ENCODE measurements around the gene LRRN2. TPM values are rescaled to one million over a fixed set of nuclear protein-coding genes. Genes with fewer than 3 reads are reported as not detected.

Gene LRRN2
- total and polyA plus RNA-seq, 2 of the 8 experiments (the other 6 are each of a cell fraction or from before 2014, with no cell fraction given): 1.8 to 2.3 TPM

DNA sequence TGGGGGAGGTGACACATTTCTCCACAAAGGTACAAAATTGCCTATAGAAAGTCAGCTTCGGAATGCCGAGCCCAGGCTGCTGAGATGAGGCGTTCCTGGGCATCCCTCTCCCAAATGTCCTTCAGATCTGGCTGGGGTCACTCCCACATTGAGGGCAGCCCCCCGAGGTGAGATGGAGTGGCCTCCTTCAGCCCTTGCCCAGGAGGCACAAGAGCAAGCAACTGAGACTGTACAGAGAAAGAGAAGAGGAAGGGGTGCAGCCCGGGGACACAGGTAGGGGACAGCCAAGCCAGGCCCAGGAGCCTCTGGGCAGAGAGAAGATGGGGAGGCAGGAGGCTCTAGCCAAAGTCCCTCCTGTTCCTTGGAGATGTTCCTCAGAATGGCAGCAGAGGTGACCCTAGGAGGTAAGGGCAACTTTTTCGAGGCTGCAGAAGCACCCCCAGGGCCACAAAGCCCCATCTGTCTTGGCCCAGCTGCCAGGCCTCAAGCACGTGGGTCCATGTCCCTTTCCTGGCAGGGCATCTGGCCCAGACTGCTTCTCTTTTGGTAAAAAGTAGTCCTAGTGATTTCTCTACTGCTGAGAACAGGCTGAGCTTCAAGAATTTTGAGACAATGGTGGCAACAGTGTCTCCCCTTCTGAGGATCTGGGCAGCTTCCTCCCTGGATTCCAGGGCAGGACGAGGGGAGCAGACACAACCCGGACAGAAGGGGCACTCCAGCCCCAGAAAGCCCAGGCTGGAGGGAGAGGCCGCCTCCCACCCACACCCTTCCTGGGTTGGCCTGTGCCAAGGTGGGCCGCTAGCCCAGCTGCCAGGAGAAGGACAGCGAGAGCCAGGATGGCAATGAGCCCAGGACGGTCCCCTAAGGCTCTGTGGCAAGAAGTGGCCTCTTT, 68.0 kb downstream of the LRRN2 start:
- 80% methylated on average over 13 of the region's 13 CpGs; no CpG with 5 or more reads in 1 of the 2 experiments for WGBS, 2 experiments (ENCODE audit: extremely low coverage in 1 of 2, insufficient coverage in 1 of 2, insufficient read length in 1 of 2, insufficient replicate concordance in 2 of 2, low coverage in 1 of 2, low lambda C conversion rate in 2 of 2, missing lambda C conversion rate in 1 of 2)
- no peaks in the 10 kb centered on the region for H3K36me3 ChIP-seq (ENCODE audit: control insufficient read depth in 2 of 4, insufficient read depth in 4 of 4, low read length in 3 of 4)
- DNase-seq (ENCODE audit: low read depth in 1 of 2, low spot score in 2 of 2) (no peak), FAIRE-seq (no peak)
- H3K27ac ChIP-seq (ENCODE audit: low read depth, low read length): no peak overlapping the region
- no peak overlapping the region for H2AK5ac ChIP-seq (ENCODE audit: low read depth, low read length)
- H2AFZ ChIP-seq (ENCODE audit: low read length): no peak overlapping the region
- H3K4me1 ChIP-seq (replicated peaks in 1 of 4; ENCODE audit: control insufficient read depth in 3 of 4, insufficient read depth in 4 of 4, low read length in 3 of 4): peaks cover 0 to 4% (median 1%) of the 10 kb centered on the region in 4 experiments; a peak in 3 of 7 replicates
- peak overlapping the region; percentile 12; the same call in 1 of the 2 replicates for H4K8ac ChIP-seq (ENCODE audit: extremely low read depth, insufficient read depth, low read length)
- H3K4me3 ChIP-seq (ENCODE audit: extremely low read depth in 1 of 4, insufficient read depth in 2 of 4, low read depth in 3 of 4, low read length in 4 of 4): no peak overlapping the region
- CTCF ChIA-PET (ENCODE audit: partially characterized antibody): interaction anchor here (0.6 to 12.9 kb wide), 17 partner anchors 8 to 358 kb away, joined by 3 to 125 read pairs (median 5); no protein-coding TSS in a partner anchor
- H3K14ac ChIP-seq (ENCODE audit: insufficient read length): no peak overlapping the region
- H2BK5ac ChIP-seq (ENCODE audit: low read depth, low read length): no peak overlapping the region
- H3K79me1 ChIP-seq (ENCODE audit: low read depth, low read length): no peaks in the 10 kb centered on the region
- no peaks in the 10 kb centered on the region for H4K20me1 ChIP-seq (replicated peaks in 1 of 2; ENCODE audit: control insufficient read depth in 1 of 2, insufficient read depth in 2 of 2, low read length in 2 of 2)
- H4K91ac ChIP-seq (replicated peaks; ENCODE audit: insufficient read length, low read length): no peak overlapping the region
- H3K9me3 ChIP-seq (ENCODE audit: insufficient read depth in 2 of 2, low read depth in 1 of 2, low read length in 1 of 2): no peaks in the 10 kb centered on the region
- H3K56ac ChIP-seq (replicated peaks; ENCODE audit: insufficient read length, low read depth, low read length): no peak overlapping the region
- H3K4me2 ChIP-seq (ENCODE audit: insufficient read depth in 1 of 2, low read depth in 2 of 2, low read length in 2 of 2): no peak overlapping the region
- no peak overlapping the region for H3K9ac ChIP-seq (replicated peaks in 1 of 4; ENCODE audit: extremely low read depth in 1 of 4, low read depth in 3 of 4, low read length in 3 of 4)
- H3K27me3 ChIP-seq (replicated peaks in 1 of 4; ENCODE audit: control insufficient read depth in 3 of 4, extremely low read depth in 1 of 4, insufficient read depth in 3 of 4, low read length in 3 of 4): no peaks in the 10 kb centered on the region; a peak in 1 of 7 replicates
- TF ChIP-seq KDM1A (IDR thresholded peaks at IDR 0.05; ENCODE audit: borderline replicate concordance, low read length) (no peak), PHF8 (conservative IDR thresholded peaks at IDR 0.05; ENCODE audit: low read depth, low read length) (no peak), BACH1 (IDR thresholded peaks at IDR 0.05; ENCODE audit: low read length) (no peak), POLR2A (IDR thresholded peaks at IDR 0.05; ENCODE audit: control extremely low read depth in 1 of 2, low read depth in 2 of 2, low read length in 2 of 2) (no peak), CTBP2 (IDR thresholded peaks at IDR 0.05; ENCODE audit: borderline replicate concordance, insufficient read depth, insufficient read length, low read length) (no peak)
- no peak overlapping the region for H4K5ac ChIP-seq (ENCODE audit: insufficient read length, low read depth, low read length)
- H2BK15ac ChIP-seq (ENCODE audit: low read length): no peak overlapping the region
- no peaks in the 10 kb centered on the region for H3K23me2 ChIP-seq (ENCODE audit: low read depth, low read length)
- H2BK12ac ChIP-seq (ENCODE audit: low read depth, low read length): no peak overlapping the region
- no peak overlapping the region for H2BK120ac ChIP-seq (replicated peaks; ENCODE audit: low read depth, low read length)
- no peak overlapping the region for H3K23ac ChIP-seq (ENCODE audit: insufficient read length)
- no peak overlapping the region for H3K18ac ChIP-seq (ENCODE audit: extremely low read depth, low read length)
- no peak overlapping the region for H2BK20ac ChIP-seq (ENCODE audit: low read length)
- H3K4ac ChIP-seq (replicated peaks; ENCODE audit: insufficient read length, low read depth, low read length): no peak overlapping the region
- POLR2A ChIA-PET (ENCODE audit: partially characterized antibody): interaction anchor here (1.0 kb wide), 1 partner anchor 10 kb away, joined by 3 read pairs; no protein-coding TSS in a partner anchor
- no peaks in the 10 kb centered on the region for H3K79me2 ChIP-seq (ENCODE audit: control insufficient read depth in 1 of 2, insufficient read depth in 2 of 2, low read length in 2 of 2)
